ENCODE results near the gene CP.

CP gene

GRCh38 chr3:149235599-149236424 is 14.2 kb upstream of the CP start:
- TF ChIP-seq, protein P1, sequence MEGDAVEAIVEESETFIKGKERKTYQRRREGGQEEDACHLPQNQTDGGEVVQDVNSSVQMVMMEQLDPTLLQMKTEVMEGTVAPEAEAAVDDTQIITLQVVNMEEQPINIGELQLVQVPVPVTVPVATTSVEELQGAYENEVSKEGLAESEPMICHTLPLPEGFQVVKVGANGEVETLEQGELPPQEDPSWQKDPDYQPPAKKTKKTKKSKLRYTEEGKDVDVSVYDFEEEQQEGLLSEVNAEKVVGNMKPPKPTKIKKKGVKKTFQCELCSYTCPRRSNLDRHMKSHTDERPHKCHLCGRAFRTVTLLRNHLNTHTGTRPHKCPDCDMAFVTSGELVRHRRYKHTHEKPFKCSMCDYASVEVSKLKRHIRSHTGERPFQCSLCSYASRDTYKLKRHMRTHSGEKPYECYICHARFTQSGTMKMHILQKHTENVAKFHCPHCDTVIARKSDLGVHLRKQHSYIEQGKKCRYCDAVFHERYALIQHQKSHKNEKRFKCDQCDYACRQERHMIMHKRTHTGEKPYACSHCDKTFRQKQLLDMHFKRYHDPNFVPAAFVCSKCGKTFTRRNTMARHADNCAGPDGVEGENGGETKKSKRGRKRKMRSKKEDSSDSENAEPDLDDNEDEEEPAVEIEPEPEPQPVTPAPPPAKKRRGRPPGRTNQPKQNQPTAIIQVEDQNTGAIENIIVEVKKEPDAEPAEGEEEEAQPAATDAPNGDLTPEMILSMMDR (IDR thresholded peaks at IDR 0.05) = no peak

GRCh38 chr3:149234671-149235245 is 13.1 kb upstream of the CP start:
- TF ChIP-seq, protein P1 (IDR thresholded peaks at IDR 0.05) = no peak

GRCh38 chr3:149233323-149233722 is 11.7 kb upstream of the CP start:
- TF ChIP-seq, protein P1 (IDR thresholded peaks at IDR 0.05) = no peak

- TF ChIP-seq, protein P1 (IDR thresholded peaks at IDR 0.05) = no peak
These were observed 10.2 kb upstream of the CP start for GRCh38 chr3:149231871-149232270.

DNA sequence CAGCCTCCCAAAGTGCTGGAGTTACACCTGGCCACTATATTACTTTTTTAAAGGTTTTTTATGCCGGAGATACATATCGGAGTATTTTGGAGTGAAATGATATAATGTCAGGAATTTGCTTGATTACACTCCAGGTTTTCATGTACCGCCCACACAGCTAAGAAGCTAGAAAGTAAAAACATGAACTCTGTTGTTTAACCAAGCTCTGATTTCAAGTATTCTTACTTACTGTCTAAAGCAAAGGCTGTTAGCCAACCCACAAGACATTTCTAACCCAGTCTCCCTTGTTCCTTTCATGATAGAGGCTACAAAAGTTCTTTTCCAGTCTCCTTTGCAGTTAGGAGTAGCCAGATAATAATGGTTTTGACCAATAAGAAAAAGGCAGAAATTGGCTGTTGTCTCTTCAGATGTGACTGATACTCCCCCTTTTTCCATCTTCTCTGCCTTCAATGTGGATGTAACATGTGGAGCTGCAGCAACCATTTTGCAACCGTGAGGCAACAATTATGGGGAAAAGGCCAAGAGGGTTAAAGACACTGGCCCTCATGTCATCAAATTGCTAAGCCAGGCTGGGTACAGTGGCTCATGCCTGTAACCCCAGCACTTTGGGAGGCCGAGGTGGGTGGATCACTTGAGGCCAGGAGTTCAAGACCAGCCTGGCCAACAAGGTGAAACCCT is 6.1 kb upstream of the CP start:
- TF ChIP-seq, protein P1 (IDR thresholded peaks at IDR 0.05) = no peak

DNA sequence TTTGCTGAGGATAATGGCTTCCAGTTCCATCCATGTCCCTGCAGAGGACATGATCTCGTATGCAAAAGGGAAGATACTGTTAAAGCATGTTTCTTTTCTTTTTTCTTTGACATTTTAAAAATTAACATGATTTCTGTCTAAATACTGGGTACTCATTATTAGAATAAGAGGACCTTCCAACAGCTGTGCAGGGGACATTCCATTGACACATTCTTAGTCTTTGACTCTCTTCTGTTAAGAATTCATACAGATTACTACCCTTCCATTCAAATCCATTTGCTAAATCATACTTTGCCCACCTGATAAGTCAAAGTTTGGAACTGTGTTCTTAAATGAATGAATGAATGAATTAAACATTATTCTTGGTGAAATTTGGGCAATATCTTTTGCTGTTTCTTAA is 5.1 kb upstream of the CP start:
- TF ChIP-seq, protein P1 (IDR thresholded peaks at IDR 0.05) = no peak

- TF ChIP-seq, protein P1 (IDR thresholded peaks at IDR 0.05) = no peak
These were observed 3.3 kb upstream of the CP start for GRCh38 chr3:149224736-149225594.
